ENCODE results near the gene C9orf50. TPM values are rescaled to one million over a fixed set of nuclear protein-coding genes. Genes with fewer than 3 reads are reported as not detected.

The C9orf50 gene
- total RNA-seq, 1 donor from 2014 or later, result not detected

- H3K9me3 Mint-ChIP-seq, result no peaks in the 10 kb centered on the region
- peaks cover 7% of the 10 kb centered on the region for H3K4me1 Mint-ChIP-seq
- ChIA-PET POLR2A (interaction anchor here (0.6 kb wide), 1 partner anchor 404 kb away, joined by 3 read pairs; no protein-coding TSS in a partner anchor), CTCF (interaction anchor here (1.4 kb wide), 1 partner anchor 445 kb away, joined by 4 read pairs; no protein-coding TSS in a partner anchor)
- peak overlapping the region; percentile 5 for H3K27ac Mint-ChIP-seq
- no peaks in the 10 kb centered on the region for H3K36me3 Mint-ChIP-seq (ENCODE audit: low read depth)
- ATAC-seq (ENCODE audit: low read depth), result no peak
- H3K27me3 Mint-ChIP-seq, result peaks cover 20% of the 10 kb centered on the region
- intact Hi-C loops (cut with micrococcal nuclease), result no loop called here
- DNase-seq, result no peak
- no peak for TF ChIP-seq CTCF (IDR thresholded peaks at IDR 0.05)
- no peak overlapping the region for H3K4me3 Mint-ChIP-seq
Measured at GRCh38 chr9:129587487-129588262, 33.2 kb downstream of the C9orf50 start.

- H3K4me1 Mint-ChIP-seq, result peaks cover 7% of the 10 kb centered on the region
- intact Hi-C loops (cut with micrococcal nuclease), result no loop called here
Measured at GRCh38 chr9:129586685-129587084, 34.2 kb downstream of the C9orf50 start.

GRCh38 chr9:129586245-129586644 lies 34.7 kb downstream of the C9orf50 start:
- no peak for DNase-seq
- no peaks in the 10 kb centered on the region for H3K36me3 Mint-ChIP-seq (ENCODE audit: low read depth)
- H3K4me3 Mint-ChIP-seq, result no peak overlapping the region
- H3K27me3 Mint-ChIP-seq, result peaks cover 20% of the 10 kb centered on the region
- no peak for ATAC-seq (ENCODE audit: low read depth)
- H3K9me3 Mint-ChIP-seq, result no peaks in the 10 kb centered on the region
- peaks cover 7% of the 10 kb centered on the region for H3K4me1 Mint-ChIP-seq
- ChIA-PET POLR2A (interaction anchor here (0.9 kb wide), 1 partner anchor 11 kb away, joined by 3 read pairs; no protein-coding TSS in a partner anchor), CTCF (no interaction called here)
- intact Hi-C loops (cut with micrococcal nuclease), result no loop called here
- H3K27ac Mint-ChIP-seq, result no peak overlapping the region
- no peak for TF ChIP-seq CTCF (IDR thresholded peaks at IDR 0.05)

More at GRCh38 chr9:129586685-129587084, 34.2 kb downstream of the C9orf50 start:
- ATAC-seq (ENCODE audit: low read depth), result no peak
- no peak overlapping the region for H3K27ac Mint-ChIP-seq
- H3K4me3 Mint-ChIP-seq, result no peak overlapping the region
- POLR2A ChIA-PET, result interaction anchor here (0.9 kb wide), 1 partner anchor 11 kb away, joined by 3 read pairs; no protein-coding TSS in a partner anchor
- CTCF ChIA-PET, result interaction anchor here (1.4 kb wide), 1 partner anchor 444 kb away, joined by 4 read pairs; no protein-coding TSS in a partner anchor
- DNase-seq, result no peak
- peaks cover 20% of the 10 kb centered on the region for H3K27me3 Mint-ChIP-seq
- no peak for TF ChIP-seq CTCF (IDR thresholded peaks at IDR 0.05)
- no peaks in the 10 kb centered on the region for H3K36me3 Mint-ChIP-seq (ENCODE audit: low read depth)
- no peaks in the 10 kb centered on the region for H3K9me3 Mint-ChIP-seq

GRCh38 chr9:129585352-129585751 lies 35.5 kb downstream of the C9orf50 start:
- ATAC-seq (ENCODE audit: low read depth) (no peak), DNase-seq (no peak)
- POLR2A ChIA-PET, result no interaction called here
- H3K4me1 Mint-ChIP-seq, result peaks cover 11% of the 10 kb centered on the region
- H3K9me3 Mint-ChIP-seq, result no peaks in the 10 kb centered on the region
- peaks cover 14% of the 10 kb centered on the region for H3K27me3 Mint-ChIP-seq
- no peak overlapping the region for H3K27ac Mint-ChIP-seq
- CTCF ChIA-PET, result no interaction called here
- no peak overlapping the region for H3K4me3 Mint-ChIP-seq
- intact Hi-C loops (cut with micrococcal nuclease), result no loop called here
- no peaks in the 10 kb centered on the region for H3K36me3 Mint-ChIP-seq (ENCODE audit: low read depth)
- TF ChIP-seq CTCF (IDR thresholded peaks at IDR 0.05), result no peak

GRCh38 chr9:129584136-129584535 lies 36.8 kb downstream of the C9orf50 start:
- Mint-ChIP-seq H3K36me3 (ENCODE audit: low read depth) (no peaks in the 10 kb centered on the region), H3K27me3 (peaks cover 9% of the 10 kb centered on the region), H3K27ac (no peak overlapping the region), H3K4me3 (no peak overlapping the region), H3K9me3 (no peaks in the 10 kb centered on the region), H3K4me1 (peaks cover 23% of the 10 kb centered on the region)
- ATAC-seq (ENCODE audit: low read depth) (peak; percentile 74), DNase-seq (no peak)
- intact Hi-C loops (cut with micrococcal nuclease), result loop anchor here (1.0 kb wide), 1 partner anchor 381 kb away; no protein-coding TSS in a partner anchor
- TF ChIP-seq CTCF (IDR thresholded peaks at IDR 0.05), result no peak
- ChIA-PET CTCF (no interaction called here), POLR2A (interaction anchor here (0.8 kb wide), 1 partner anchor 23 kb away, joined by 5 read pairs; no protein-coding TSS in a partner anchor)
